Stimulated activated CD8-positive, alpha-beta memory T cell treated with anti-CD3 and anti-CD28 coated beads, Interleukin-4, amount 100 ng/mL, for 1 hour (primary cell): ENCODE measurements around the gene VTCN1.
"Not testable (repeated sequence)": the region's sequence is repeated elsewhere in the genome, so short reads cannot be mapped to it uniquely, and the experiment has no call there.

Experiments used
- DNase-seq, 2 donors: peaks; one replicate each; pipeline ENCODE4 v3.0.0-alpha.2; 2020; ENCODE audit warnings: low read depth in 2 of 2, low spot score in 1 of 2

The VTCN1 gene, protein sequence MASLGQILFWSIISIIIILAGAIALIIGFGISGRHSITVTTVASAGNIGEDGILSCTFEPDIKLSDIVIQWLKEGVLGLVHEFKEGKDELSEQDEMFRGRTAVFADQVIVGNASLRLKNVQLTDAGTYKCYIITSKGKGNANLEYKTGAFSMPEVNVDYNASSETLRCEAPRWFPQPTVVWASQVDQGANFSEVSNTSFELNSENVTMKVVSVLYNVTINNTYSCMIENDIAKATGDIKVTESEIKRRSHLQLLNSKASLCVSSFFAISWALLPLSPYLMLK

GRCh38 chr1:117210831-117211261 lies at the start of gene VTCN1:
VTCN1 (minus strand) TSS chr1:117210927; CDS start chr1:117210855, 72 bp downstream.
- no peak for DNase-seq

GRCh38 chr1:117258791-117259190 lies 48.1 kb upstream of the VTCN1 start:
- no peak for DNase-seq

DNA sequence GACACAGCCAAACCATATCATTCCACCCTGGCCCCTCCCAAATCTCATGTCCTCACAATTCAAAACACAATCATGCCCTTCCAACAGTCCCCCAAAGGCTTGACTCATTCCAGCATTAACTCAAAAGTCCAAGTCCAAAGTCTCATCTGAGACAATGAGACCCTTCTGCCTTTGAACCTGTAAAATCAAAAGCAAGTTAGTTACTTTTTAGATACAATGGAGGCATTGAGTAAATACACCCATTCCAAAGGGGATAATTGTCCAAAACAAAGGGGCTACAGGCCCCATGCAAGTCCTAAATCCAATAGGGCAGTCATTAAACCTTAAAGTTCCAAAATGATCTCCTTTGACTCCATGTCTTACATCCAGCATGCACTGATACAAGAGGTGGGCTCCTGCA lies 47.3 kb upstream of the VTCN1 start:
- DNase-seq, result not testable (repeated sequence)

GRCh38 chr1:117257291-117257690 lies 46.6 kb upstream of the VTCN1 start:
- DNase-seq, result no peak

- DNase-seq, result no peak
Measured at GRCh38 chr1:117250061-117250606, 39.4 kb upstream of the VTCN1 start.

GRCh38 chr1:117244971-117245370 lies 34.2 kb upstream of the VTCN1 start:
- DNase-seq, result no peak

DNA sequence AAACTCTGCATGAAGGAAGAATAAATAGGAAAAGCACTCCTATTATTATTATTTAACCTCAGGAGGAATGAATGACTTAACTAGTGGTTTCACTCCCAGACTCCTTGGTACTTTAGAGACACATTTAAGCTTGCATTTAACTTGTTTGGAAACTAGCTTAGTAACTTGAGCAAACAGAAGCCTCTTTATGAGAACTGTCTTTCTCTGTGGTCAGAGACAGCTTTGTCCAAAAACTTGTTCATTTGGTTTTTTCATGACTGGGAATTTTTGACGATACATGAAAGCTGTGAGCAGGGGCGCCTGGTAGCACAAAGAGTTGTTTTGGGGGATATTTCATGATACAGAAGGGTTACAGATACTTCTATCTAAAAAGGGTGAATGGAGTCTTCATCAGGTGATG lies 33.6 kb upstream of the VTCN1 start:
- no peak for DNase-seq

DNA sequence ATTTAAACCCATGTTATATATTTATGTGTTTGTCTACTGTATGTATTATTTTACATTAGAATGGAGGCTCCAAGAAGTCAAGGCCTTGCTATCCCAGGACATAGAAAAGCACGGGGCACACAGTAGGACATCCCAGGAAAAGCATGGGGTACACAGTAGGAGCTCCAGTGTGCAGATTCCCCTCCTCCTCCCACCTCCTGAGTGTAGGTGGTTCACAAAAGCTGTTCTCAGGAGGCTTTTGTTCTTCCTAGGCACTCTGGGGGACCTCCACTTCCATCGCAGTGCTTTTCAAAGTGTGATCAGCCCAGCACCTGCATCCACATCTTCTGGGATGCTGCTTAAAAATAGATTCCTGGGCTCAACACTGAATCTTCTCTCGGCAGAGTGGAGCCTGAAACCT lies 30.8 kb upstream of the VTCN1 start:
- no peak for DNase-seq

DNA sequence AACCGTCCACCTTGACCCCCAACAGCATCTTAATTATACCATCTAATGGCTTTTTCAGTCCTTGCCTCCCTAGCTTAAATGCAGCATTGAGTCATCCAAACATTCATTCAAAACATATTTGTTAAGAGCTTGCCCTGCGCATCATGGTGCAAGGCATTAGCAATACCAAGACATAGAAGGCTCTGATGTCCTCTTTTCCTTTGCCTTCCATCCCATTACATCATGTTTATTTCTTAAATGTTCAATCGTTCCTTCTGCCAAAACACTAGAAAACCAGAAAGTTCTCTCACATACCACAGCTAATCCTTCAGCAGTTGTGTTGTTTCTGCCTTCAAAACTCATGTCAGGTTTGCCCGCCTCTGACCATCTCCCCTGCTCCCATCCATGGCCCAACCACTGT lies 29.8 kb upstream of the VTCN1 start:
- DNase-seq, result no peak

GRCh38 chr1:117239467-117239866 lies 28.7 kb upstream of the VTCN1 start:
- no peak for DNase-seq

DNA sequence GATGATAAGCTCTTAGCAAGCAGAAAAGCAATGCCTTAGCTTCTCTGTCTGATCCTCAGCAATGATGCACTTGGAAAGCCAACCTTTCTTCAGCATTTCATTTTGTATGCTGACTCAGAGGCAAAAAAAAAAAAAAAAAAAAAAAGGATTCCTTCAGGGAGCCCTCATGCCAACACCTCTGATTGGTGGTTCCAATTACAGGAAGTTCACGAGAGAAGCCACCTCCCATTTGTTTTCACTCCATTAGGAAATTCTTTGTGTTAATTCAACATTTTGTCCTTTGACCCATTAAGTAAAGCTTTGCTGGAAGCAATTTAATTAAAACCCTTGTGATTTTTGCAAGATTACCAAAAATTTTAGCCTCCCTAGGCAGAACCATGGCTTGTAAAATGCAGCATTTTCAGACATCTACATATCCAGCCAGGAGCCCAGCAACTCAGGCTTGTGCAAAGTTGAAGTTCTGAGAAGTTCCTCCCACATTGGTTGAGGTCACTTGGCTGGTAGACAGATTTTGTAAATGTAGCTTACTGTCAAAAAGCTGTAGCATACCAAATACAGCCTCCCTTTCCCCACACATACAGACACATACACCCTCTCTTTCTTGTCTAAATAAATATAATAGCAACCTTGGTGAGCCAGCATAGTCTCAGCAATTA lies 27.1 kb upstream of the VTCN1 start:
- no peak for DNase-seq

- DNase-seq, result no peak
Measured at GRCh38 chr1:117235863-117236465, 25.2 kb upstream of the VTCN1 start.

GRCh38 chr1:117232531-117232930 lies 21.8 kb upstream of the VTCN1 start:
- no peak for DNase-seq

- no peak for DNase-seq
Measured at GRCh38 chr1:117231748-117232373, 21.1 kb upstream of the VTCN1 start.

GRCh38 chr1:117231312-117231711 lies 20.6 kb upstream of the VTCN1 start:
- no peak for DNase-seq

GRCh38 chr1:117229217-117229616 lies 18.5 kb upstream of the VTCN1 start:
- DNase-seq, result no peak

GRCh38 chr1:117225931-117226330 lies 15.2 kb upstream of the VTCN1 start:
- DNase-seq, result no peak

DNA sequence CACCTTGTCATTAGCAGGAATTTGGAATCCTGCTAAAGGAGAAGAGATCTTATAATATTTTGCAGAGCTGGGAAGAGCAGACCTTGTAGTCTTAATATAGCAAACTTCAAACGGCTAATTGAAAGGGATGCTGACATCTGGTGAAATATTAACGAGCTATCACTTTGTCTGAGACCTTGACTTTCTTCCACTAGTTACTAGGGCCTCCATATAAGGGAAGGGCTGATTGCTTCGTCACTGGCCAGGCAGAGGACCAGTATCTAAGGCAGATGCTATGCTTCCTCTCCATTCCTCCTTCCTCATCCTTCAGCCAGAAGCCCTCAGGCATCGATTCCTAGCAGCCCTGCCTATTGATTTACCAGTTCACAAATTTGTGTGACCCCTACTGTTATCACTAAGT lies 6.0 kb upstream of the VTCN1 start:
- DNase-seq, result no peak

- no peak for DNase-seq
Measured at GRCh38 chr1:117215733-117216462, 5.2 kb upstream of the VTCN1 start.

GRCh38 chr1:117215019-117215418 lies 4.3 kb upstream of the VTCN1 start:
- DNase-seq, result no peak

- no peak for DNase-seq
Measured at GRCh38 chr1:117213046-117213445, 2.3 kb upstream of the VTCN1 start.
